Spinal cord (tissue), 10 donors: ENCODE results near the gene ZACN. TPM values are rescaled to one million over a fixed set of nuclear protein-coding genes. Genes with fewer than 3 reads are reported as not detected.
"Not testable (repeated sequence)": the region's sequence is repeated elsewhere in the genome, so short reads cannot be mapped to it uniquely, and the experiment has no call there.

ENCODE experiments used
- DNase-seq, 6 donors: peaks; one replicate each; pipeline versions ENCODE4 v3.0.0 to v3.0.0-alpha.2; 2013 to 2015; ENCODE audit warnings: low spot score in 6 of 6, low read depth in 4 of 6
- H3K27ac ChIP-seq: one replicate; pipeline ENCODE4 v1.5.1; 2013; ENCODE audit warnings: low read depth, low read length, control low read depth
- H3K27me3 ChIP-seq: one replicate; pipeline ENCODE4 v1.6.1; 2013; ENCODE audit warnings: low read length; ENCODE audit not compliant: control insufficient read depth, insufficient read depth
- H3K36me3 ChIP-seq: one replicate; pipeline ENCODE4 v1.6.1; 2013; ENCODE audit warnings: low read length; ENCODE audit not compliant: control insufficient read depth, insufficient read depth
- H3K4me1 ChIP-seq: one replicate; pipeline ENCODE4 v1.6.1; 2013; ENCODE audit warnings: low read length; ENCODE audit not compliant: control insufficient read depth, insufficient read depth
- H3K4me3 ChIP-seq: one replicate; pipeline ENCODE4 v1.5.1; 2013; ENCODE audit warnings: low read depth, low read length, control low read depth
- H3K9me3 ChIP-seq: one replicate; pipeline ENCODE4 v1.6.1; 2013; ENCODE audit warnings: low read length; ENCODE audit not compliant: control insufficient read depth, insufficient read depth
- WGBS: methylation state at CpG from one replicate; pipeline ENCODE4 v1.1.5; 2013; ENCODE audit warnings: missing lambda C conversion rate; ENCODE audit not compliant: insufficient coverage; 5-methylcytosine and 5-hydroxymethylcytosine counted together
- polyA plus RNA-seq, 2 donors: library from polyadenylated mRNA; unstranded; fragments of 120-200 nt; gene quantifications; one replicate each; pipeline ENCODE4 v1.2.1, GENCODE V29; 2013; ENCODE audit not compliant: insufficient read length in 2 of 2
- total RNA-seq, 2 donors: library from RNA; depleted of rRNA in 1 of 2; stranded (reverse); fragments of 120-200 nt in 1 of 2; fragments of >200 nt in 1 of 2; gene quantifications; one replicate each; pipeline versions ENCODE4 v1.2.3 to v1.2.4, GENCODE V29; 2013 to 2014
- donor health status: healthy.

The ZACN gene
- total and polyA plus RNA-seq, 4 donors = 49.6 to 59.0 TPM; not detected in 2

DNA sequence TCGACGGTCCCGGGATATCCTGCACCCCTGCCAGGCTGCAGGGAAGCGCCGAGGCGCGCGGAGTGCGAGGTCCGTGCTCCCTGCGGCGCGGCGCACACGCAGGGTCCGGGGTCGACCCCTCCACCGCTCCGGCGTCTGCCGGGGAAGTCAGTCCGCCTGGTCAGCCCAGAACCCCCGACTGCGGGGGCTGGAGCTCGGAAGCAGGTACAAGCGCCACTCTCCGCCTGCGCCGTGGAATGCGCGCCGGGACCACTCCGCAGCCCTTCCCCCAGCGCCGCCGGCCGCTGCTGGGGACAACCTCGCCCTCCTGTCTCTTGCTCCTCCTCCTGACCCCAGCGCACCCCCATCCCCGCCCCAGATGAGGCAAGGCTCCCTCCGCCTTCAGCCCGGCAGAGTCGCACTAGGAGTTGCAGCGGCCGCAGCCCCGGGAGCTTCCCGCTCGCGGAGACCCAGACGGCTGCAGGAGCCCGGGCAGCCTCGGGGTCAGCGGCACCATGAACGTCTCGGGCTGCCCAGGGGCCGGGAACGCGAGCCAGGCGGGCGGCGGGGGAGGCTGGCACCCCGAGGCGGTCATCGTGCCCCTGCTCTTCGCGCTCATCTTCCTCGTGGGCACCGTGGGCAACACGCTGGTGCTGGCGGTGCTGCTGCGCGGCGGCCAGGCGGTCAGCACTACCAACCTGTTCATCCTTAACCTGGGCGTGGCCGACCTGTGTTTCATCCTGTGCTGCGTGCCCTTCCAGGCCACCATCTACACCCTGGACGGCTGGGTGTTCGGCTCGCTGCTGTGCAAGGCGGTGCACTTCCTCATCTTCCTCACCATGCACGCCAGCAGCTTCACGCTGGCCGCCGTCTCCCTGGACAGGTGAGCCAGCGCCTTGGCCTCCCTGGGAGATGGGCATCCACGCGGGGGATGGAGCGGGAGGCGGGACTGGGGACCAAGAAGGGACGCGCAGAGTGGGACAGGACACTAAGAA is 4.3 kb upstream of the ZACN start, which contains the start of gene GALR2:
TSS of gene GALR2 (plus strand) at position 392 of the 974 bp plus-strand sequence. CDS start at position 495, 103 bp downstream.
- peaks cover 46% of the 10 kb centered on the region for H3K4me1 ChIP-seq
- H3K36me3 ChIP-seq = peaks cover 1% of the 10 kb centered on the region
- H3K27ac ChIP-seq = no peak within 1 kb of the TSS
- no peaks in the 10 kb centered on the region for H3K9me3 ChIP-seq
- peaks cover 62% of the 10 kb centered on the region for H3K27me3 ChIP-seq
- WGBS = 2% methylated on average over 92 of the region's 92 CpGs
- no peak within 1 kb of the TSS for H3K4me3 ChIP-seq
- DNase-seq = no peak

DNA sequence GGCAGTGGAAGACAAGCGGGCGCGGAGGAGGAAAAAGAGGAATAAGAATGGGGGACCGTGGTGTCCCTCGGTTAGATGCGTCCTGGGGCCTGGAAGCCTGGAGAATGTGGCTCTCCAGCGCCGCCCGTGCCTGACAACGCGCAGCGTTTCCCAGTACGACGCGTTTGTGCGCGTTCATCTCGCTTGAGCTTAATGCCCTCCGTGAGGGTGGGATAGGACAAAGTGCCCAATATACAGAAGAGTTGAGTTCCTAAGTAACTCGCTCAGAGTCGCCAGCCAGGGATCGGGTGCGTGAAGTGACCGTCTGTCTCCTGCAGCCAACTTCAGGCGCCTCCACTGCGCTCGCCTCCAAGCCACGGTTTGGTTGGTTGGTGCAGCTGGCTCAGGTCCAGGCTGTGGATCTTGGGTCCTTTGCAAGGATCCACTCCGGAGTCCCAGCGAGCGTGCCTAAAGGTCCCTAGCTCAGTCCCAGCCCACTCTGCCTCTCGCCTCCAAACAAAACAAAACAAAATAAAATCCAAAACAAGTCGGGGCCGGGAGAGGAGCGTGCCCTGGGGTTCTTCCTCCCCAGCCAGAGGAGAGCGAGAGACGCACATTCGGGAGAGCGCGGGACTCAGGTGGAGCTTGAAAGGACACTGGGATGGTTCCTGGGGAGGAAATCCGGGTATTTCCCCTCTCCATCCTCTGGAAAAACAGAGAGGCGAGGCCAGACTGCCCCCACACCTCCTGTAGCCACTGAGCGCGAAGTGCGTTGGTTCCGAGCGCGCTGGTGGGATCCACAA is 3.4 kb upstream of the ZACN start:
- Histone ChIP-seq H3K27me3 (peaks cover 64% of the 10 kb centered on the region), H3K27ac (no peak overlapping the region), H3K4me3 (no peak overlapping the region), H3K9me3 (no peaks in the 10 kb centered on the region), H3K36me3 (no peaks in the 10 kb centered on the region), H3K4me1 (peaks cover 54% of the 10 kb centered on the region)
- peak in 2 of 6 donors; percentile 42 to 45 for DNase-seq
- 2% methylated on average over 35 of the region's 48 CpGs for WGBS

DNA sequence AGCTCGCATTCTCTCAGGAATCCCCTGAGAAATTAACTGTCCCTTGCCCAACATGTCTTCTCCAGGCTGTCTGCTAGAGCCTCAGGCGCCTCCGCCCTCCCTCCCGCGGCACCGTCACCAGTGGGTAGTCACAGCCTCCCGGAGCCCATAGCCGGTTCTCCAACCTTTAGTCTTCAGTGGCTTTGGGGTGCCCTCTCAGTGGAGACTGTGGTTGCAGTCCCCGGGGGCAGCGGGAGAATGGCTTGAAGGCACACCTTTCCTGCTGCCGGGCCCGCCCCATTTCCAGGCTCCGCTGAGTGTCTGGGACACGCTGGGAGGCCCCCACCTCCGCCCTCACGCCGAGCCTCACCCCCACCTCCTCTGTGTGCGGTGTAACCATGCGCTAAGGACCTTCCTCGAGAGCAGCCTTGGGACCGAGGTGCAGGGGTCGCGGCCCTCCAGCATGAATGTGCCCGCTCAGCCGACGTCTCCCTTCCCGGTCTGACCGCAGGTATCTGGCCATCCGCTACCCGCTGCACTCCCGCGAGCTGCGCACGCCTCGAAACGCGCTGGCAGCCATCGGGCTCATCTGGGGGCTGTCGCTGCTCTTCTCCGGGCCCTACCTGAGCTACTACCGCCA is 2.7 kb upstream of the ZACN start:
- DNase-seq = no peak
- Histone ChIP-seq H3K27me3 (peaks cover 66% of the 10 kb centered on the region), H3K27ac (no peak overlapping the region), H3K9me3 (no peaks in the 10 kb centered on the region), H3K36me3 (peaks cover 1% of the 10 kb centered on the region), H3K4me1 (peaks cover 57% of the 10 kb centered on the region), H3K4me3 (no peak overlapping the region)
- WGBS = 3% methylated on average over 41 of the region's 41 CpGs

DNA sequence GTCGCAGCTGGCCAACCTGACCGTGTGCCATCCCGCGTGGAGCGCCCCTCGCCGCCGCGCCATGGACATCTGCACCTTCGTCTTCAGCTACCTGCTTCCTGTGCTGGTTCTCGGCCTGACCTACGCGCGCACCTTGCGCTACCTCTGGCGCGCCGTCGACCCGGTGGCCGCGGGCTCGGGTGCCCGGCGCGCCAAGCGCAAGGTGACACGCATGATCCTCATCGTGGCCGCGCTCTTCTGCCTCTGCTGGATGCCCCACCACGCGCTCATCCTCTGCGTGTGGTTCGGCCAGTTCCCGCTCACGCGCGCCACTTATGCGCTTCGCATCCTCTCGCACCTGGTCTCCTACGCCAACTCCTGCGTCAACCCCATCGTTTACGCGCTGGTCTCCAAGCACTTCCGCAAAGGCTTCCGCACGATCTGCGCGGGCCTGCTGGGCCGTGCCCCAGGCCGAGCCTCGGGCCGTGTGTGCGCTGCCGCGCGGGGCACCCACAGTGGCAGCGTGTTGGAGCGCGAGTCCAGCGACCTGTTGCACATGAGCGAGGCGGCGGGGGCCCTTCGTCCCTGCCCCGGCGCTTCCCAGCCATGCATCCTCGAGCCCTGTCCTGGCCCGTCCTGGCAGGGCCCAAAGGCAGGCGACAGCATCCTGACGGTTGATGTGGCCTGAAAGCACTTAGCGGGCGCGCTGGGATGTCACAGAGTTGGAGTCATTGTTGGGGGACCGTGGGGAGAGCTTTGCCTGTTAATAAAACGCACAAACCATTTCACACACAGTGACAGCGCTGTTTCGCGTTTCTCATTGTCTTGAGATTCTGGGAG is 2.0 kb upstream of the ZACN start:
- Histone ChIP-seq H3K4me3 (no peak overlapping the region), H3K27me3 (peaks cover 66% of the 10 kb centered on the region), H3K9me3 (no peaks in the 10 kb centered on the region), H3K36me3 (peaks cover 8% of the 10 kb centered on the region), H3K27ac (no peak overlapping the region), H3K4me1 (peaks cover 57% of the 10 kb centered on the region)
- peak in 1 of 6 donors; percentile 54 for DNase-seq
- WGBS = 3% methylated on average over 74 of the region's 82 CpGs

DNA sequence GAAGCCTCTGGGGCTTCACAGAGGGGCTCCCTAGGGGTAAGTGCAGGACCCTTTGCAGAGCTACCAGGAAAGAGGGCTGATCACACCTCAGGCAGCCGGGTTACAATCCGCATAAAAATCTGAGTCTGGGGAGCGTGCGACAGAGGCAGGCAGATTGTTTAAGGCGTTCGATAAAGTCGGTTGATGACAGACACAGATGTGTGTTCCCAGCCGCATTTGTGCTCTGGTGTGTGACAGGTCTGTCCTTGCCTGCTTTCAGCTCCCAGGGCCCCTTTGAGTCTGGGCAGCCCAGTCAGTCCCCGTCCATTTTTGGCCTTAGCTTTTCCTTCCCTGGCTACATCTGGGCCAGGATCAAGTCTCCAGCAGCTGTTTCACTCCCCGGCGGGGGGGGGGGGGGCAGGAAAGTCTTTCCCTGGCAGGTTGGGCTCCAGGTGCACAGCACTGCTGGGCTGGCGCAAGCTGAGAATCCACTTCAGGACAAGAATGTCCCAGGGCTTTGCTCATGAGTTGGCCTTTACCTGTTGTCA is 1.3 kb upstream of the ZACN start:
- H3K4me1 ChIP-seq = peaks cover 60% of the 10 kb centered on the region
- H3K9me3 ChIP-seq = no peaks in the 10 kb centered on the region
- H3K27me3 ChIP-seq = peaks cover 66% of the 10 kb centered on the region
- no peak overlapping the region for H3K4me3 ChIP-seq
- WGBS = 29% methylated on average over 9 of the region's 12 CpGs
- H3K36me3 ChIP-seq = peaks cover 15% of the 10 kb centered on the region
- no peak overlapping the region for H3K27ac ChIP-seq
- DNase-seq = peak in 1 of 6 donors; percentile 55

DNA sequence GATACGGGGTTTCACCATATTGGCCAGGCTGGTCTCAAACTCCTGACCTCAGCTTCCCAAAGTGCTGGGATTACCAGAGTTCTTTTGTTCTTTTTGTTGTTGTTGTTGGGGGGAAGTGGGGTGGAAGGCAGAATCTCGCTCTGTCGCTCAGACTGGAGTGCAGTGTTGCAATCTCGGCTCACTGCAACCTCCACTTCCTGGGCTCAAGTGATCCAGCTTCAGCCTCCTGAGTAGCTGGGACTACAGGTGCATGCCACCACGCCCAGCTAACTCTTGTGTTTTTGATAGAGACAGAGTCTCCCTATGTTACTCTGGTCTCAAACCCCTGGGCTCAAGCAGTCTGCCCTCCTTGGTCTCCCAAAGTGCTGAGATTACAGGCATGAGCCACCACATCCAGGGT is 612 bp upstream of the ZACN start:
- Histone ChIP-seq H3K4me1 (peaks cover 63% of the 10 kb centered on the region), H3K27me3 (peaks cover 65% of the 10 kb centered on the region), H3K36me3 (peaks cover 22% of the 10 kb centered on the region)
- 81% methylated on average over 4 of the region's 5 CpGs for WGBS
- H3K27ac ChIP-seq, H3K9me3 ChIP-seq, H3K4me3 ChIP-seq, DNase-seq: not testable (repeated sequence)

DNA sequence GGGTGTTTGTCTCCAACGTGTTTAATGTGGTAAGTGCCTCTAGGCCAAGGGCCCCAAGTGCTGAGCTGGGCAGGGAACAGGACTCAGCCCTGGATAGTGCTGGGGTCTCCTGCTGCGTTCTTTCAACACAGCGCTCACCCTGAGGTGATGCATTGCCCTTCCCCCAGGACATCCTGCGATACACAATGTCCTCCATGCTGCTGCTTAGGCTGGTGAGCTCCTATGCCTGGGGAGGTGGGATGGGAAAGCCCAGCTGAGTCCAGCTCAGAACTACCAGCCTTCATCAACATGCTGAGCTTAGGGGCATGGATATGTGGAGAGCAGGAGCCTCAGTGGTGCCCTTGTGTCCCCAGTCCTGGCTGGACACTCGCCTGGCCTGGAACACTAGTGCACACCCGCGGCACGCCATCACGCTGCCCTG is 563 bp downstream of the ZACN start:
- peaks cover 54% of the 10 kb centered on the region for H3K27me3 ChIP-seq
- 44% methylated on average over 8 of the region's 9 CpGs for WGBS

DNA sequence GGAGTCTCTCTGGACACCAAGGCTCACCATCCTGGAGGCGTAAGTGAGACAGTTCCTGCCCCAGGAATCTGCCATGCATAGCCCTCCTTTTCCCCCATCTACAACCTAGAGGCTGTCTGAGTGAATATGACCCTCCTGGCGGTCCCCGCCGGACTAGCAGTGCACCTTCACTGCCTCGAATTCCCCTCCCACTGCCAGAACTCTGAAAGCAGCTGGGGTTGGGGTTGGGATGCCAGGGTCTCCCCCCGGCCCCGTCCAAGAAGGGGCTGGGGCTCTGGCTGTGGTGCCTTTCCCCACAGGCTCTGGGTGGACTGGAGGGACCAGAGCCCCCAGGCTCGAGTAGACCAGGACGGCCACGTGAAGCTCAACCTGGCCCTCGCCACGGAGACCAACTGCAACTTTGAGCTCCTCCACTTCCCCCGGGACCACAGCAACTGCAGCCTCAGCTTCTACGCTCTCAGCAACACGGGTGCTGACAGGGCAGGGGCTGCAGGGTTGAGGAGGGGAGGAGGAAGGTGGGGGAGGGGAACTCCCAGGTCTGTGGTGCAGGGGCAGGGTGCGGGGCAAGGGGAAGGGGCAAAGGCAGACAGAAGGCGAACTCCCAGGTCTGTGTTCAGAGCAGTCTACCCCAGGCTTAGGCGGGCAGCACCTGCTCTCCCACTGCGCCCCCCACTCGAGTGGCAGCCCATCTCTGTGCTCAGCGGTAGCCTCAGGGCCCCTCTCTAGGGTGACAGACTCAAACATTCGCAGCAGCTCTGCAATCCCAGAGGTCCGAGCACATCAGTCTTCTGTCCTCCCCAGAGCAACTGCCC is 1.2 kb downstream of the ZACN start:
- no peak overlapping the region for H3K4me3 ChIP-seq
- H3K27me3 ChIP-seq = peaks cover 48% of the 10 kb centered on the region
- H3K36me3 ChIP-seq = peaks cover 40% of the 10 kb centered on the region
- H3K4me1 ChIP-seq = peaks cover 56% of the 10 kb centered on the region
- H3K27ac ChIP-seq = no peak overlapping the region
- DNase-seq = peak in 1 of 6 donors; percentile 69
- 2% methylated on average over 14 of the region's 23 CpGs for WGBS
- H3K9me3 ChIP-seq = no peaks in the 10 kb centered on the region

More for the DNA sequence above, 563 bp downstream of the ZACN start:
- Histone ChIP-seq H3K36me3 (peaks cover 34% of the 10 kb centered on the region), H3K27ac (no peak overlapping the region), H3K4me3 (no peak overlapping the region), H3K4me1 (peaks cover 61% of the 10 kb centered on the region), H3K9me3 (no peaks in the 10 kb centered on the region)
- peak in 1 of 6 donors; percentile 19 for DNase-seq
